Left lung (tissue), 10 donors: ENCODE data around the gene METTL23. TPM values are rescaled to one million over a fixed set of nuclear protein-coding genes. Genes with fewer than 3 reads are reported as not detected.
A peak's percentile ranks its signal among the peaks of the same experiment; 100 is the strongest.

Experiments
- ATAC-seq: fragments of 200-7000 bp; cut with Tn5 transposase; one replicate; pipeline ENCODE4 v1.9.1; 2020; ENCODE audit warnings: moderate library complexity
- DNase-seq, 4 donors: peaks; one replicate each; pipeline ENCODE4 v3.0.0-alpha.2; 2013 to 2020
- H3K27ac ChIP-seq, 2 donors: fragments of 200-600 bp; sonication (generic) in 1 of 2; one replicate each; pipeline versions ENCODE4 v1.5.0 to v1.8.0; 2020 to 2021
- H3K27me3 ChIP-seq, 2 donors: fragments of 200-600 bp; sonication (generic) in 1 of 2; one replicate each; pipeline versions ENCODE4 v1.5.0 to v1.8.0; 2020 to 2021
- H3K36me3 ChIP-seq, 2 donors: fragments of 200-600 bp; sonication (generic) in 1 of 2; one replicate each; pipeline versions ENCODE4 v1.5.0 to v1.8.0; 2020 to 2021
- H3K4me1 ChIP-seq, 2 donors: fragments of 200-600 bp; one replicate each; pipeline ENCODE4 v1.8.0; 2021
- H3K4me3 ChIP-seq, 2 donors: fragments of 200-600 bp; sonication (generic) in 1 of 2; one replicate each; pipeline versions ENCODE4 v1.5.0 to v1.8.0; 2020 to 2021; ENCODE audit warnings: mild to moderate bottlenecking in 1 of 2
- H3K9me3 ChIP-seq, 2 donors: fragments of 200-600 bp; sonication (generic) in 1 of 2; one replicate each; pipeline versions ENCODE4 v1.5.0 to v1.8.0; 2020 to 2021
- CTCF ChIP-seq, 2 donors: fragments of 200-600 bp; sonication (generic) in 1 of 2; IDR thresholded peaks; one replicate each; pipeline versions ENCODE4 v1.5.0 to v1.8.0; 2021; ENCODE audit warnings: antibody characterized with exemption in 2 of 2
- intact Hi-C, 2 donors: fragments of 100-400 bp; cut with DNase I; formaldehyde crosslinking; loops; one replicate each; pipeline versions ENCODE4 v1.11.2 to v1.14.2; 2022
- polyA plus RNA-seq, 6 donors: library from polyadenylated mRNA; unstranded; fragments of 120-200 nt; gene quantifications; one replicate each; pipeline ENCODE4 v1.2.1, GENCODE V29; 2013; ENCODE audit not compliant: insufficient read length in 6 of 6
- total RNA-seq, 2 donors: library from RNA; stranded (reverse); fragmentation: NEBNext Ultra II Directional; extraction: Animal tissue kit (Norgen Biotek cat#: 25700); gene quantifications; one replicate each; pipeline ENCODE4 v1.2.1, GENCODE V29; 2021
- donor health status: DM: no; HTN: yes; CAD: no.
- donor health status: DM: no; HTN: no; CAD: no.

METTL23 gene
- total and polyA plus RNA-seq, 8 donors = 30.6 to 40.2 (median 36.3) TPM

- no peaks in the 10 kb centered on the region for H3K9me3 ChIP-seq
- peaks cover 13 to 74% of the 10 kb centered on the region in 2 donors for H3K4me1 ChIP-seq
- H3K27me3 ChIP-seq = no peaks in the 10 kb centered on the region
- H3K27ac ChIP-seq = peak overlapping the region in 1 of 2 donors; percentile 99
- ATAC-seq = no peak
- no peak for TF ChIP-seq CTCF (IDR thresholded peaks at IDR 0.05)
- peak overlapping the region in 1 of 2 donors; percentile 97 for H3K4me3 ChIP-seq
- H3K36me3 ChIP-seq = peaks cover 0 to 62% of the 10 kb centered on the region in 2 donors
- intact Hi-C loops = no loop called here
- no peak for DNase-seq
Observed at GRCh38 chr17:76732734-76733617, 6.3 kb downstream of the METTL23 start.

- ATAC-seq (no peak), DNase-seq (no peak)
- Histone ChIP-seq H3K4me1 (peaks cover 13 to 72% of the 10 kb centered on the region in 2 donors), H3K27ac (peak overlapping the region in 1 of 2 donors; percentile 99), H3K4me3 (peak overlapping the region in 1 of 2 donors; percentile 97), H3K9me3 (no peaks in the 10 kb centered on the region), H3K27me3 (no peaks in the 10 kb centered on the region), H3K36me3 (peaks cover 0 to 62% of the 10 kb centered on the region in 2 donors)
- intact Hi-C loops = no loop called here
- no peak for TF ChIP-seq CTCF (IDR thresholded peaks at IDR 0.05)
Observed at GRCh38 chr17:76733618-76733957, 6.9 kb downstream of the METTL23 start.

GRCh38 chr17:76734080-76734840 lies 7.6 kb downstream of the METTL23 start:
- intact Hi-C loops = no loop called here
- ATAC-seq (no peak), DNase-seq (no peak)
- Histone ChIP-seq H3K9me3 (no peaks in the 10 kb centered on the region), H3K27me3 (no peaks in the 10 kb centered on the region), H3K4me3 (peak overlapping the region; percentile 97 to 98), H3K36me3 (peaks cover 0 to 62% of the 10 kb centered on the region in 2 donors), H3K27ac (peak overlapping the region; percentile 2 to 99), H3K4me1 (peaks cover 19 to 72% of the 10 kb centered on the region in 2 donors)
- TF ChIP-seq CTCF (IDR thresholded peaks at IDR 0.05) = no peak

- DNase-seq (no peak), ATAC-seq (no peak)
- H3K9me3 ChIP-seq = no peaks in the 10 kb centered on the region
- peak overlapping the region; percentile 99 for H3K27ac ChIP-seq
- H3K27me3 ChIP-seq = no peaks in the 10 kb centered on the region
- no peak for TF ChIP-seq CTCF (IDR thresholded peaks at IDR 0.05)
- peaks cover 22 to 74% of the 10 kb centered on the region in 2 donors for H3K4me1 ChIP-seq
- peak overlapping the region; percentile 97 to 98 for H3K4me3 ChIP-seq
- peaks cover 0 to 60% of the 10 kb centered on the region in 2 donors for H3K36me3 ChIP-seq
- intact Hi-C loops = no loop called here
Observed at GRCh38 chr17:76735006-76735405, 8.4 kb downstream of the METTL23 start.
